ENCODE measurements around the gene LCN12. TPM values are rescaled to one million over a fixed set of nuclear protein-coding genes. Genes with fewer than 3 reads are reported as not detected.

LCN12 gene
- polyA plus RNA-seq, 1 donor (not counting 4 experiments of a cell fraction or from before 2014, with no cell fraction given): not detected

DNA sequence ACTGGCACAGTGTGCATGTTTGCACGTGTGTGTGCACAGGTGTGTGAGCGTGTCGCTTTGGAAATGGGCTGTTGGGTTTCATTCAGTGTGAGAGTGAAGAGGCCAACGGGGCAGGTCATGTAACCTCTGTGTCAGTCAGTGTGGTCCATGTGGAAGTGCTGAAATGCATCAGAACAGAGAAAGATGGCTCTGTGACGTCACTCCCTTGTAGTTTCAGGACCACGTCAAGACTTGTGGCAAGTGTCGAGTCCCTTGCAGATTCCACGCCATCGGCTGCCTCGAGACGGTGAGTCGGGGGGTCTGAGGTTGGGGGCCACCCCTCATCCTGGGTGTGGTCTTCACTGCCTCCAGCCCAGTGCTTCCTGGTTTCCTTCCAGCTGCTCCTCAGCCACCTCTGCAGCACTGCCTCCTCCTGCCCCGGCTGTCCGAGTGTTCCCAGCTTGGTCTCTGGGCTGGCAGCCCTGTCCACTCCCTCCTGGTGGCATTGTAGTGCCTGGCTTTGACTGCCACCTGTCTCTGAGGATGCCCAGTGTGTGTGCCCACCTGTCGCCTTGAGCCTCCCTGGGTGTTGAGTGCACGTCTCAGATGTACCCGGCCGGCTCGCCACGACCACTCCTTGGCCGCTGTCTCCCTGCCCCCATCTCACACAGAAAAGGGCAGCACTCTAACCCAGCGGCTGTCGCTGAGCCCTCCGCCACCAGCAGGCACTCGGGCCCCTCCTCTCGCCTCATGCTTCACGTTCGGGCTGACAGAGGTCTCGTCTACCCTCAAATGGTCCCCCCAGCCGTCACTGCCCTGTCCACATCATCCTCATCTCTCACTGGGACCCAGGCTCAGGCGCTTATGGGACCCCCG is 35.5 kb upstream of the LCN12 start:
- no peak overlapping the region for H3K4me2 ChIP-seq (ENCODE audit: control insufficient read depth, extremely low read depth, insufficient read depth, low read depth, low read length)
- no peak overlapping the region for H3K9ac ChIP-seq (ENCODE audit: control insufficient read depth, extremely low read depth, insufficient read depth, low read length)
- no peaks in the 10 kb centered on the region for H3K9me3 ChIP-seq (ENCODE audit: control insufficient read depth, low read depth, low read length)
- H3K4me3 ChIP-seq (ENCODE audit: control insufficient read depth in 2 of 3, extremely low read depth in 1 of 3, insufficient read depth in 2 of 3, low read depth in 1 of 3, low read length in 3 of 3): no peak overlapping the region
- H2AFZ ChIP-seq (ENCODE audit: control insufficient read depth, low read length): no peak overlapping the region
- FAIRE-seq (no peak), DNase-seq (ENCODE audit: low read depth, low spot score) (no peak)
- H3K36me3 ChIP-seq (ENCODE audit: control insufficient read depth in 2 of 2, extremely low read depth in 1 of 2, insufficient read depth in 2 of 2, low read length in 2 of 2): peaks cover 26 to 49% of the 10 kb centered on the region in 2 experiments
- H4K20me1 ChIP-seq (ENCODE audit: control insufficient read depth, extremely low read depth, insufficient read depth, low read length): no peaks in the 10 kb centered on the region
- no peaks in the 10 kb centered on the region for H3K4me1 ChIP-seq (ENCODE audit: control insufficient read depth, extremely low read depth, insufficient read depth, low read length)
- no peak overlapping the region for H3K27ac ChIP-seq (ENCODE audit: control insufficient read depth, insufficient read depth, low read length)
- H3K79me2 ChIP-seq (ENCODE audit: control insufficient read depth, insufficient read depth, low read length): peaks cover 9% of the 10 kb centered on the region
- no peaks in the 10 kb centered on the region for H3K9me1 ChIP-seq (ENCODE audit: control insufficient read depth, extremely low read depth, insufficient read depth, low read length)
- no peaks in the 10 kb centered on the region for H3K27me3 ChIP-seq (ENCODE audit: control insufficient read depth, extremely low read depth, insufficient read depth, low read length)
- no peak for TF ChIP-seq EZH2 (IDR thresholded peaks at IDR 0.05; ENCODE audit: low read length)
- TF ChIP-seq, protein P1, sequence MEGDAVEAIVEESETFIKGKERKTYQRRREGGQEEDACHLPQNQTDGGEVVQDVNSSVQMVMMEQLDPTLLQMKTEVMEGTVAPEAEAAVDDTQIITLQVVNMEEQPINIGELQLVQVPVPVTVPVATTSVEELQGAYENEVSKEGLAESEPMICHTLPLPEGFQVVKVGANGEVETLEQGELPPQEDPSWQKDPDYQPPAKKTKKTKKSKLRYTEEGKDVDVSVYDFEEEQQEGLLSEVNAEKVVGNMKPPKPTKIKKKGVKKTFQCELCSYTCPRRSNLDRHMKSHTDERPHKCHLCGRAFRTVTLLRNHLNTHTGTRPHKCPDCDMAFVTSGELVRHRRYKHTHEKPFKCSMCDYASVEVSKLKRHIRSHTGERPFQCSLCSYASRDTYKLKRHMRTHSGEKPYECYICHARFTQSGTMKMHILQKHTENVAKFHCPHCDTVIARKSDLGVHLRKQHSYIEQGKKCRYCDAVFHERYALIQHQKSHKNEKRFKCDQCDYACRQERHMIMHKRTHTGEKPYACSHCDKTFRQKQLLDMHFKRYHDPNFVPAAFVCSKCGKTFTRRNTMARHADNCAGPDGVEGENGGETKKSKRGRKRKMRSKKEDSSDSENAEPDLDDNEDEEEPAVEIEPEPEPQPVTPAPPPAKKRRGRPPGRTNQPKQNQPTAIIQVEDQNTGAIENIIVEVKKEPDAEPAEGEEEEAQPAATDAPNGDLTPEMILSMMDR (optimal IDR thresholded peaks at IDR 0.05 in 1 of 3, IDR thresholded peaks at IDR 0.05 in 1 of 3, conservative IDR thresholded peaks at IDR 0.05 in 1 of 3; ENCODE audit: extremely low read depth in 1 of 3, insufficient read depth in 2 of 3, low read length in 3 of 3): no peak
- dilution Hi-C loops (cut with MboI; ENCODE audit: extremely low pct_ligation_motif_present, low sequenced_read_pairs): no loop called here

GRCh38 chr9:136917902-136918301 is 34.2 kb upstream of the LCN12 start:
- Histone ChIP-seq H3K27me3 (ENCODE audit: control insufficient read depth, extremely low read depth, insufficient read depth, low read length) (no peaks in the 10 kb centered on the region), H3K9me3 (ENCODE audit: control insufficient read depth, low read depth, low read length) (no peaks in the 10 kb centered on the region), H2AFZ (ENCODE audit: control insufficient read depth, low read length) (no peak overlapping the region), H3K4me3 (ENCODE audit: control insufficient read depth in 2 of 3, extremely low read depth in 1 of 3, insufficient read depth in 2 of 3, low read depth in 1 of 3, low read length in 3 of 3) (no peak overlapping the region), H4K20me1 (ENCODE audit: control insufficient read depth, extremely low read depth, insufficient read depth, low read length) (no peaks in the 10 kb centered on the region), H3K9ac (ENCODE audit: control insufficient read depth, extremely low read depth, insufficient read depth, low read length) (no peak overlapping the region), H3K27ac (ENCODE audit: control insufficient read depth, insufficient read depth, low read length) (no peak overlapping the region), H3K4me2 (ENCODE audit: control insufficient read depth, extremely low read depth, insufficient read depth, low read depth, low read length) (no peak overlapping the region), H3K4me1 (ENCODE audit: control insufficient read depth, extremely low read depth, insufficient read depth, low read length) (no peaks in the 10 kb centered on the region), H3K79me2 (ENCODE audit: control insufficient read depth, insufficient read depth, low read length) (peaks cover 9% of the 10 kb centered on the region), H3K36me3 (ENCODE audit: control insufficient read depth in 2 of 2, extremely low read depth in 1 of 2, insufficient read depth in 2 of 2, low read length in 2 of 2) (peaks cover 29 to 57% of the 10 kb centered on the region in 2 experiments), H3K9me1 (ENCODE audit: control insufficient read depth, extremely low read depth, insufficient read depth, low read length) (no peaks in the 10 kb centered on the region)
- dilution Hi-C loops (cut with MboI; ENCODE audit: extremely low pct_ligation_motif_present, low sequenced_read_pairs): no loop called here
- DNase-seq (ENCODE audit: low read depth, low spot score): no peak
- TF ChIP-seq, protein P1 (optimal IDR thresholded peaks at IDR 0.05 in 1 of 3, IDR thresholded peaks at IDR 0.05 in 1 of 3, conservative IDR thresholded peaks at IDR 0.05 in 1 of 3; ENCODE audit: extremely low read depth in 1 of 3, insufficient read depth in 2 of 3, low read length in 3 of 3): no peak
- no peak for TF ChIP-seq EZH2 (IDR thresholded peaks at IDR 0.05; ENCODE audit: low read length)
- no peak for FAIRE-seq
